ENCODE measurements around the gene CFAP410.

- TF ChIP-seq CTCF (IDR thresholded peaks at IDR 0.05) = no peak
- TF ChIP-seq POLR2A (IDR thresholded peaks at IDR 0.05) = no peak
Observed at GRCh38 chr21:44283948-44284347, 55.2 kb downstream of the CFAP410 start.

All from Peyer's patch (tissue), 4 donors.